ENCODE results near the gene ZNF362.

The ZNF362 gene

GRCh38 chr1:33241866-33242265 is 14.4 kb upstream of the ZNF362 start:
- H3K4me2 ChIP-seq = no peak overlapping the region
- no peak overlapping the region for H3K9ac ChIP-seq
- no peak overlapping the region for H3K27ac ChIP-seq
- no peaks in the 10 kb centered on the region for H4K20me1 ChIP-seq
- no peaks in the 10 kb centered on the region for H3K27me3 ChIP-seq
- no peaks in the 10 kb centered on the region for H3K9me3 ChIP-seq (replicated peaks in 1 of 11)
- TF ChIP-seq Cebpa-rat (IDR thresholded peaks at IDR 0.05) = no peak
- H3K36me3 ChIP-seq = no peaks in the 10 kb centered on the region
- no peak overlapping the region for H3K4me3 ChIP-seq
- peaks cover 0 to 11% (median 2%) of the 10 kb centered on the region in 10 experiments; a peak in 2 of 20 replicates for H3K4me1 ChIP-seq

DNA sequence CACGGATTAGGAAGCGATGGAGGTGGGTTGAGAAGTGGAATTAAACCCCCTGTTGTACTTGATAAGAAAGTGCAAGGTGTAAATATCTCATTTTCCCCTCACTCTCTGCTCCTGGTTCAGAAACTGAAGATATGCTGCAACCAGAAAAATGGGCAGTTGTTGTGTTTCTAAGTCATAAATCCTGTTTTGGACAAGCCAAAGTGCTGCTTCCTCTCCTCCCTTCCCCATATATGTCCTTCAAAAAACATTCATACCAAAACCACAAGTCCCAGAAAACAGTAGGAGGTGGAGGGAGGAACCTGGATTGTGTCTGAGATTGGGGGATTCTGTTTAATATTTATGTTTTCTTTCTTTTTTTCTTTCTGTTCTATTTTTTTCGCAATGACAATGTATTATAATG is 13.6 kb upstream of the ZNF362 start:
- H3K27ac ChIP-seq = no peak overlapping the region
- H3K4me3 ChIP-seq = no peak overlapping the region
- H3K36me3 ChIP-seq = no peaks in the 10 kb centered on the region
- H4K20me1 ChIP-seq = no peaks in the 10 kb centered on the region
- H3K27me3 ChIP-seq = no peaks in the 10 kb centered on the region
- no peaks in the 10 kb centered on the region for H3K9me3 ChIP-seq (replicated peaks in 1 of 11)
- H3K4me2 ChIP-seq = no peak overlapping the region
- H3K9ac ChIP-seq = no peak overlapping the region
- H3K4me1 ChIP-seq = peaks cover 0 to 11% (median 2%) of the 10 kb centered on the region in 10 experiments; a peak in 2 of 20 replicates
- no peak for TF ChIP-seq Cebpa-rat (IDR thresholded peaks at IDR 0.05)

- Histone ChIP-seq H3K27me3 (no peaks in the 10 kb centered on the region), H3K9ac (no peak overlapping the region), H3K4me3 (no peak overlapping the region), H4K20me1 (no peaks in the 10 kb centered on the region), H3K4me1 (peaks cover 0 to 11% (median 2%) of the 10 kb centered on the region in 10 experiments; a peak in 2 of 20 replicates), H3K9me3 (replicated peaks in 1 of 11) (no peaks in the 10 kb centered on the region), H3K4me2 (peak overlapping the region in 2 of 11 experiments; percentile 8 to 15; a peak in 1 of 22 replicates), H3K36me3 (no peaks in the 10 kb centered on the region), H3K27ac (no peak overlapping the region)
- TF ChIP-seq Cebpa-rat (IDR thresholded peaks at IDR 0.05) = no peak
Observed at GRCh38 chr1:33244143-33244808, 12.0 kb upstream of the ZNF362 start.

GRCh38 chr1:33244809-33245186 is 11.5 kb upstream of the ZNF362 start:
- peak overlapping the region in 2 of 11 experiments; percentile 15 to 24; a peak in 1 of 22 replicates for H3K4me2 ChIP-seq
- H3K36me3 ChIP-seq = no peaks in the 10 kb centered on the region
- no peak overlapping the region for H3K27ac ChIP-seq

DNA sequence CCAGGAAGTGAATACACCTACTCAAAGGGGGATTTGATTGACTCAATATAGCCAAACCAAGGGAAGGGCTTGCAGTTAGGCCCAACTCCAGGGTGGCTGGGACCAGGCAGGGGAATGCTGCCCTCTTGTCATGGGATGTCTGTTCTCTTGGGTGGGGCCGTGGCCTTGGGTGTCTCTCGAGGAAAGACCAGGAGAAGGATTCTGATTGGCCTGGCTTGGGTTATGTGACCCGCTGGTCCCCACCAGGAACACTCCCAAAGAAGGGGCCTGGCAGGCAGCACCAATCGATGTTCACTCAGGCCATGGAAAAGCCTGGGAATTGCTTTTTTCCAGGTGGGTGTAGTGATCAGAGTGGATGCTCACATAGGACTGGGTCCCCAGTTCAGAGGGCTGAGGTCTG is 10.1 kb upstream of the ZNF362 start:
- H3K27me3 ChIP-seq = no peaks in the 10 kb centered on the region
- H3K27ac ChIP-seq = no peak overlapping the region
- H3K36me3 ChIP-seq = no peaks in the 10 kb centered on the region
- TF ChIP-seq Cebpa-rat (IDR thresholded peaks at IDR 0.05) = no peak
- no peak overlapping the region for H3K4me2 ChIP-seq
- H4K20me1 ChIP-seq = no peaks in the 10 kb centered on the region
- H3K4me1 ChIP-seq = peaks cover 0 to 11% (median 2%) of the 10 kb centered on the region in 10 experiments; a peak in 2 of 20 replicates
- H3K4me3 ChIP-seq = no peak overlapping the region
- H3K9me3 ChIP-seq (replicated peaks in 1 of 11) = peaks cover 0 to 6% (median 0%) of the 10 kb centered on the region in 11 experiments; a peak in 1 of 22 replicates
- no peak overlapping the region for H3K9ac ChIP-seq

More at GRCh38 chr1:33244809-33245186, 11.5 kb upstream of the ZNF362 start:
- H3K4me3 ChIP-seq = no peak overlapping the region
- no peak overlapping the region for H3K9ac ChIP-seq
- no peaks in the 10 kb centered on the region for H4K20me1 ChIP-seq
- H3K27me3 ChIP-seq = no peaks in the 10 kb centered on the region
- peaks cover 0 to 11% (median 2%) of the 10 kb centered on the region in 10 experiments; a peak in 2 of 20 replicates for H3K4me1 ChIP-seq
- H3K9me3 ChIP-seq (replicated peaks in 1 of 11) = no peaks in the 10 kb centered on the region
- TF ChIP-seq Cebpa-rat (IDR thresholded peaks at IDR 0.05) = no peak

GRCh38 chr1:33247545-33247944 is 8.7 kb upstream of the ZNF362 start:
- Histone ChIP-seq H3K36me3 (no peaks in the 10 kb centered on the region), H3K27ac (no peak overlapping the region), H3K9me3 (replicated peaks in 1 of 11) (peaks cover 0 to 10% (median 0%) of the 10 kb centered on the region in 11 experiments; a peak in 1 of 22 replicates), H3K4me1 (peaks cover 0 to 11% (median 2%) of the 10 kb centered on the region in 10 experiments; a peak in 2 of 20 replicates), H3K4me3 (no peak overlapping the region), H4K20me1 (no peaks in the 10 kb centered on the region), H3K27me3 (no peaks in the 10 kb centered on the region), H3K4me2 (no peak overlapping the region), H3K9ac (no peak overlapping the region)
- TF ChIP-seq Cebpa-rat (IDR thresholded peaks at IDR 0.05) = no peak

- Histone ChIP-seq H3K9me3 (replicated peaks in 1 of 11) (peaks cover 0 to 10% (median 0%) of the 10 kb centered on the region in 11 experiments; a peak in 1 of 22 replicates), H3K36me3 (no peaks in the 10 kb centered on the region), H4K20me1 (no peaks in the 10 kb centered on the region), H3K4me2 (no peak overlapping the region), H3K4me3 (no peak overlapping the region), H3K27me3 (no peaks in the 10 kb centered on the region), H3K9ac (no peak overlapping the region), H3K4me1 (peaks cover 0 to 9% (median 2%) of the 10 kb centered on the region in 10 experiments; a peak in 2 of 20 replicates), H3K27ac (no peak overlapping the region)
- TF ChIP-seq Cebpa-rat (IDR thresholded peaks at IDR 0.05) = no peak
Observed at GRCh38 chr1:33248244-33248643, 8.0 kb upstream of the ZNF362 start.

GRCh38 chr1:33249422-33249821 is 6.9 kb upstream of the ZNF362 start:
- Histone ChIP-seq H3K4me2 (no peak overlapping the region), H4K20me1 (no peaks in the 10 kb centered on the region), H3K9ac (no peak overlapping the region), H3K4me1 (peaks cover 0 to 5% (median 0%) of the 10 kb centered on the region in 10 experiments; a peak in 2 of 20 replicates), H3K36me3 (no peaks in the 10 kb centered on the region), H3K27ac (no peak overlapping the region), H3K4me3 (no peak overlapping the region), H3K9me3 (replicated peaks in 1 of 11) (peaks cover 0 to 10% (median 0%) of the 10 kb centered on the region in 11 experiments; a peak in 1 of 22 replicates), H3K27me3 (no peaks in the 10 kb centered on the region)
- TF ChIP-seq Cebpa-rat (IDR thresholded peaks at IDR 0.05) = no peak

DNA sequence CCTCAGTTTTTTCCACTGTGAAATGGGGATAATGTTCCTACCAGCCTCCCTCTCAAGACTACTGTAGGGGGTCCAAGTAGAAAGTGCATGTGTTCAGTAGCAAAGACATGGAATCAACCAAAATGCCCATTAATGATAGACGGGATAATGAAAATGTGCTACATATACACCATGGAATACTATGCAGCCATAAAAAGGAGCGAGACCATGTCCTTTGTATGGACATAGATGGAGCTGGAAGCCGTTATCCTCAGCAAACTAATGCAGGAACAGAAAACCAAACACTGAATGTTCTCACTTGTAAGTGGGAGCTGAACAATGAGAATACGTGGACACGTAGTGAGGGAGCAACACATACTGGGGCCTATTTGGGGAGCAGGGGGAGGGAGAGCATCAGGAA is 6.1 kb upstream of the ZNF362 start:
- no peak for TF ChIP-seq Cebpa-rat (IDR thresholded peaks at IDR 0.05)

More for the DNA sequence above, 6.1 kb upstream of the ZNF362 start:
- H3K4me2 ChIP-seq = no peak overlapping the region
- H3K27me3 ChIP-seq = no peaks in the 10 kb centered on the region
- H3K9ac ChIP-seq = no peak overlapping the region
- H3K27ac ChIP-seq = no peak overlapping the region
- peaks cover 0 to 10% (median 0%) of the 10 kb centered on the region in 11 experiments; a peak in 1 of 22 replicates for H3K9me3 ChIP-seq (replicated peaks in 1 of 11)
- no peak overlapping the region for H3K4me3 ChIP-seq
- peaks cover 0 to 5% (median 4%) of the 10 kb centered on the region in 10 experiments; a peak in 12 of 20 replicates for H3K4me1 ChIP-seq
- no peaks in the 10 kb centered on the region for H3K36me3 ChIP-seq
- no peaks in the 10 kb centered on the region for H4K20me1 ChIP-seq
